ENCODE measurements around the gene NFIC. TPM values are rescaled to one million over a fixed set of nuclear protein-coding genes. Genes with fewer than 3 reads are reported as not detected.
"Not testable (repeated sequence)": the region's sequence is repeated elsewhere in the genome, so short reads cannot be mapped to it uniquely, and the experiment has no call there.

NFIC gene
- total RNA-seq, 6 experiments from 2014 or later = 94.6 to 168 (median 120) TPM

- no peaks in the 10 kb centered on the region for H3K27me3 ChIP-seq
- DNase-seq (no peak), ATAC-seq (no peak)
- no peaks in the 10 kb centered on the region for H3K9me3 ChIP-seq
- H3K4me1 ChIP-seq = peaks cover 0 to 46% (median 20%) of the 10 kb centered on the region in 4 donors
- H3K27ac ChIP-seq = peak overlapping the region in 1 of 3 donors; percentile 79
- WGBS (ENCODE audit: insufficient coverage, low coverage, low lambda C conversion rate, missing lambda C conversion rate) = 88% methylated on average over 16 of the region's 25 CpGs
- intact Hi-C loops (cut with DNase I) = loop anchor here in 1 of 2 donors (10.0 kb wide), 1 partner anchor 90 kb away; no protein-coding TSS in a partner anchor
- no peak overlapping the region for H3K4me3 ChIP-seq
- no peaks in the 10 kb centered on the region for H3K36me3 ChIP-seq
- no peak for TF ChIP-seq POLR2A (IDR thresholded peaks at IDR 0.05)
- no peak for TF ChIP-seq CTCF (IDR thresholded peaks at IDR 0.05)
Observed at GRCh38 chr19:3344608-3345598, 21.5 kb upstream of the NFIC start.

GRCh38 chr19:3345850-3346460 lies 20.4 kb upstream of the NFIC start:
- H3K4me3 ChIP-seq = no peak overlapping the region
- 60% methylated on average over 11 of the region's 15 CpGs for whole genome bisulfite sequencing (ENCODE audit: insufficient coverage, low coverage, low lambda C conversion rate, missing lambda C conversion rate)
- no peaks in the 10 kb centered on the region for H3K9me3 ChIP-seq
- TF ChIP-seq POLR2A (IDR thresholded peaks at IDR 0.05) (no peak), CTCF (IDR thresholded peaks at IDR 0.05) (no peak)
- H3K4me1 ChIP-seq = peaks cover 0 to 56% (median 20%) of the 10 kb centered on the region in 4 donors
- no peaks in the 10 kb centered on the region for H3K36me3 ChIP-seq
- no peaks in the 10 kb centered on the region for H3K27me3 ChIP-seq
- ATAC-seq = no peak
- peak overlapping the region; percentile 49 to 75 (median 72) for H3K27ac ChIP-seq
- no peak for DNase-seq
- intact Hi-C loops (cut with DNase I) = loop anchor here in 1 of 2 donors (10.0 kb wide), 1 partner anchor 89 kb away; no protein-coding TSS in a partner anchor

GRCh38 chr19:3346677-3347353 lies 19.6 kb upstream of the NFIC start:
- ATAC-seq = peak; percentile 22 to 48 (median 44)
- WGBS (ENCODE audit: insufficient coverage, low coverage, low lambda C conversion rate, missing lambda C conversion rate) = 6% methylated on average over 13 of the region's 23 CpGs
- Histone ChIP-seq H3K27ac (peak overlapping the region; percentile 49 to 75 (median 72)), H3K4me1 (peaks cover 0 to 56% (median 20%) of the 10 kb centered on the region in 4 donors), H3K36me3 (no peaks in the 10 kb centered on the region), H3K27me3 (no peaks in the 10 kb centered on the region), H3K4me3 (no peak overlapping the region), H3K9me3 (no peaks in the 10 kb centered on the region)
- TF ChIP-seq CTCF (IDR thresholded peaks at IDR 0.05) (no peak), POLR2A (IDR thresholded peaks at IDR 0.05) (peak; percentile 42)
- peak; percentile 85 to 89 (median 85) for DNase-seq
- intact Hi-C loops (cut with DNase I) = loop anchor here in 1 of 2 donors (10.0 kb wide), 1 partner anchor 88 kb away; no protein-coding TSS in a partner anchor

- peak overlapping the region in 2 of 3 donors; percentile 37 to 75 for H3K27ac ChIP-seq
- no peak overlapping the region for H3K4me3 ChIP-seq
- peaks cover 0 to 49% (median 16%) of the 10 kb centered on the region in 4 donors for H3K4me1 ChIP-seq
- no peaks in the 10 kb centered on the region for H3K9me3 ChIP-seq
- intact Hi-C loops (cut with DNase I) = loop anchor here in 1 of 2 donors (10.0 kb wide), 1 partner anchor 87 kb away; no protein-coding TSS in a partner anchor
- no peaks in the 10 kb centered on the region for H3K27me3 ChIP-seq
- H3K36me3 ChIP-seq = no peaks in the 10 kb centered on the region
- no peak for TF ChIP-seq POLR2A (IDR thresholded peaks at IDR 0.05)
- TF ChIP-seq CTCF (IDR thresholded peaks at IDR 0.05) = peak in 1 of 4 donors; percentile 18
- 26% methylated on average over 5 of the region's 11 CpGs for WGBS (ENCODE audit: insufficient coverage, low coverage, low lambda C conversion rate, missing lambda C conversion rate)
- DNase-seq (peak in 1 of 3 donors; percentile 30), ATAC-seq (peak in 1 of 4 donors; percentile 12)
Observed at GRCh38 chr19:3348042-3348441, 18.3 kb upstream of the NFIC start.

GRCh38 chr19:3348469-3348868 lies 17.9 kb upstream of the NFIC start:
- not testable (repeated sequence) for ATAC-seq, H3K9me3 ChIP-seq, H3K27ac ChIP-seq, DNase-seq, H3K36me3 ChIP-seq, H3K27me3 ChIP-seq, H3K4me3 ChIP-seq
- WGBS (ENCODE audit: insufficient coverage, low coverage, low lambda C conversion rate, missing lambda C conversion rate) = 86% methylated on average over 7 of the region's 11 CpGs
- intact Hi-C loops (cut with DNase I) = loop anchor here in 1 of 2 donors (10.0 kb wide), 1 partner anchor 86 kb away; no protein-coding TSS in a partner anchor
- H3K4me1 ChIP-seq = peaks cover 0 to 45% (median 14%) of the 10 kb centered on the region in 4 donors

All from right lobe of liver (tissue), 6 donors.